T-helper 2 cell treated with Interferon-gamma antibody and Interleukin-4, amounts not matched to agents 100 ng/mL and 5 ng/mL, for 36 hours (primary cell): ENCODE data around the gene GMIP. TPM values are rescaled to one million over a fixed set of nuclear protein-coding genes. Genes with fewer than 3 reads are reported as not detected.

Source experiments
- intact Hi-C: fragments of 100-400 bp; cut with micrococcal nuclease; formaldehyde crosslinking; loops from one replicate; pipeline ENCODE4 v1.15.1; 2023
- total RNA-seq: library from RNA; stranded (reverse); gene quantifications from 2 replicates; pipeline ENCODE4 v1.2.3, GENCODE V29; 2022

Gene GMIP
- total RNA-seq, 1 donor from 2014 or later: 79.6 TPM

GRCh38 chr19:19659646-19660245 lies 16.3 kb upstream of the GMIP start:
- intact Hi-C loops: loop anchor here (5.0 kb wide), 1 partner anchor 127 kb away; no protein-coding TSS in a partner anchor

GRCh38 chr19:19657397-19657783 lies 13.9 kb upstream of the GMIP start:
- intact Hi-C loops: no loop called here

DNA sequence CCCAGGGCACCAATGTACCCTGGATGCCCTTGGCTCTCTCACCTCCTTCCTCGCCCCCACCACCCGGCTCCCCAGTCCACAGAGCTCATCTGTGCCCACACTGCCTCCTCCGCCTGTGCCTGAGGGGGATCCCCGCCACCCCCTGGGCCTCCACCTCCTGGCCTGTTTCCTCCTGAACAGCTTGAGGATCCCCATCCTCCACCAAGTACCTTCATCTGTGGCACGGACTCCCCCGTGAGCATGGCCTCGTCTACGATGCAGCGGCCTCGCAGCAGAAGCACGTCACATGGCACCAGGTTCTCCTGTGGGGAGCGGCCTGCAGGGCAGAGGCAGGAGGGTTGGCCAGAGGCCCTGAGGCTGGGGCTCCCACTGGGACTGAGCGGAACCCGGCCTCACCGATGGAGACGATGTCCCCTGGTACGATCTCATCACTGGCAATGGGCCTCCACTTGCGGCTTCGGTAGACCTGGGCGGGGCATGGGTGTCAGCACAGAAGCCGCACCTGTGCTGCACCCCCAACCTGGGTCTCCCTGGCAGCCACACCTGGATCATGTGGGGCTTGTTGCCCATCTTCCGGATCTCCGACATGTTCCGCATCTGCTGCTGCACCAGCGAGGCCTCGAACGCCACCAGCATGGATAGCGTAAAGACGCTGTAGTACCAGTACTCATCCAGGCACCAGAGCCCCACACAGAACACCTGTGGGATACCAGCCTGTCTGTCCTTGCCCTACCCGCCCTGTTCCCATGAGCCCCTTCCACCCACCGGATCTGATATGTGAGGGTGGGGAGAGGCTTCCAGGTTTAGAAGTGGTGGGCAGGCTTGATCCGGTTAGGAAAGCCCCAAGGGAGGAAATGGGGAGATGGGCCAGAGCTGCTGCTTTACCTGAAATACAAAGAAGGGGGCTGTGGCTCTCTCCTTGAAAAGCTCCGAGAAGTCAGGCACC lies 13.3 kb upstream of the GMIP start:
- intact Hi-C loops: no loop called here

- intact Hi-C loops: no loop called here
These were observed 12.3 kb upstream of the GMIP start for GRCh38 chr19:19655641-19656343.

GRCh38 chr19:19655051-19655594 lies 11.7 kb upstream of the GMIP start:
- intact Hi-C loops: no loop called here

- intact Hi-C loops: no loop called here
These were observed 11.0 kb upstream of the GMIP start for GRCh38 chr19:19654441-19654840.

DNA sequence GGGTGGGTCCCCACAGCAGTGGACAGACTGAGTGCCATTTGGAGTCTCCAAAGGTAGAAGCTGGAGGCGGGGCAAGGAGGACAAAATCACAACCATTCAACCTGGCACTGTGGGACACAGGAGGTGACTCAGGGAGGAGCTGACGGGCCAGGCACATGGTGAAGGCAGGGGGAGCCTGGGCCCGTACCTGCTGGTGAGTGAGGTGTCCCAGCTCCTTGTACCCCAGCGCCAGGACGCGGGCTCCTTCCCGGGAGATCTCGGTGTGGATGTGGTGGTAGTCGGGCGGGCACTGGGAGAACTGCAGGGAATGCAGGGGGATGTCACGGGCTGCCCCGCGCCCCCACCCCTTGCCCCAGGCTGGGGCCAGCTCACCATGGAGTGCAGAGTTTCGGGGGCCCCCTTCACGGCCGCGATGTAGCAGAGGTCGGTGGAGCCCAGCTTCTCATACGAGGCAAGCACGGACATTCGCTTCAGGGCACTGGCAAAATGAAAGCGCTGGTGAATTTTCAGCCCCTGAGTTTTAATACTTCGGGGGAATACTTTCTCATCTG lies 10.2 kb upstream of the GMIP start:
- intact Hi-C loops: no loop called here

- intact Hi-C loops: no loop called here
These were observed 9.2 kb upstream of the GMIP start for GRCh38 chr19:19652482-19653295.

DNA sequence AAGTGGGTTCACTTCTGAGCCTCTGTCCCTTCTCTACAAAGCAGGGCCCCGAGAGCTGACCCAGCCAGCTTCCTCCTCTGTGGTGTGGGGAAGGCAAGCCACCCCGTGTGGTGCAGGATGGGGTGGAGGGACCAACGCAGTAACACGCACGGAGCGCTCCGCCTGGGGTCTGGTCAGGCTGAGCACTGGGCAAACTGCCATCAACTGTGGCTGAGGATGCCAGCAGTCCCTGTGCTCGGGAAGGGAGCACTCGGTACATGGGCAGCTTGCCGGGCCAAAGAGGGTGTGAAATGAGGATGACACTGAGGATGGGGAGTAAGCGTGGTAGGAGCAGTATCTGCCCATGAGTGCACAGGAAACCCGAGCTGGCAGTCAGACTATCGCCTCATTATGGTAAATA lies 7.6 kb upstream of the GMIP start:
- intact Hi-C loops: no loop called here

GRCh38 chr19:19650331-19650730 lies 6.9 kb upstream of the GMIP start:
- intact Hi-C loops: no loop called here

GRCh38 chr19:19649580-19649995 lies 6.1 kb upstream of the GMIP start:
- intact Hi-C loops: no loop called here

DNA sequence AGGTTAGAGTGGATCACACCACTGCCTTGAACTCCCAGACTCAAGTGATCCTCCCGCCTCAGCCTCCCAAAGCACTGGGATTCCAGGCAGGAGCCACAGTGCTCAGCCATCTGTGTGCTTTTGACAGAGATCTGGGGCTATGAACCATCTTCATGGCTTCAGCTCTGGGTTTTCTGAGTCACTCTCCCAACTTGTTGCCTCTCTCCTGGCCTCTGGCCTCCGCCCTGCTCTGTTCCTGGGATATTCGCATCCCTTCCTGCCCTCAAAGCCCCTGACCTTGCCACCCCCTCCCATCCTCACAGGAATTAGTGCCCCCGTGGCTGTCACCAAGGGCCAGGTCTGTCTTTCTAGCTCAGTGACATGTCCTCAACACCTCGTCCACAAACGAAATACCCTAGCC lies 5.7 kb upstream of the GMIP start:
- intact Hi-C loops: no loop called here

DNA sequence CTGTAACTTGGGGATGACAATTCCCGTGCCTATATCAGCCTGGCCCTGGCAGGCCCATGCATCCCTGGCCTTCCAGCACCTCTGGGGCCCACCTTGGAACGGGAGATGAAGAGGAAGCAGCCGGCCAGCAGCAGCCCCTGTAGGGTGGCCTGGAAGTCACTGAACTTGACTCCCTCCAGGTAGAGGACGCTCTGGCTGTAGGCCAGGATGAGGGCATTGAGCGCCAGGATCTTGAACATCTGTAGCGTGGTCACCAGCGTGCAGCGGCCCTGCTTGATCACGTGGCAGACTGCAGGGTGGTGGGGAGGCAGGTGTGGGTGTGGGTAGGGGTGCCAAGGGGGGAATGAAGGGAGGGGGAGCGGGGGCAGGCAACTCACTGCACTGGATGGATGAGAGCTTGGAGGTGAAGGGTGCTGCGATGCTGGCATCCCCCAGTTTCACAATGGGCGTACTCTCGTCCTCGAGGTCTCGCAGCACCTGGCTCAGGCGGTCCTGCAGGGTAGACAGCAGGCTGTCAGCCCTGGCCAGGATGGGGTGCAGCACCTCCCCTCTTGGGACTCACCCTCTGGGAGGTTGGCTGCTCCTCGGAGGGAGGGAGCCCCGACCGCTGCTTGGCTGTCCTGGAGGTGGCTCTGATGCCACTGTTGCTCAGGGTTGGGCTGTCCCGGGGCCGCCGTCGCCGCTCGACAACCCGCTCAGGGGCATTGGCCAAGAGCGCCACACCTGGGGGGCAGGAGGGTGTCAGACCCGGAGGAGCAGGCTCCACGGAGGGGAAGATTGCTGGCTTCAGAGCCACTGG lies 3.8 kb upstream of the GMIP start:
- intact Hi-C loops: no loop called here

DNA sequence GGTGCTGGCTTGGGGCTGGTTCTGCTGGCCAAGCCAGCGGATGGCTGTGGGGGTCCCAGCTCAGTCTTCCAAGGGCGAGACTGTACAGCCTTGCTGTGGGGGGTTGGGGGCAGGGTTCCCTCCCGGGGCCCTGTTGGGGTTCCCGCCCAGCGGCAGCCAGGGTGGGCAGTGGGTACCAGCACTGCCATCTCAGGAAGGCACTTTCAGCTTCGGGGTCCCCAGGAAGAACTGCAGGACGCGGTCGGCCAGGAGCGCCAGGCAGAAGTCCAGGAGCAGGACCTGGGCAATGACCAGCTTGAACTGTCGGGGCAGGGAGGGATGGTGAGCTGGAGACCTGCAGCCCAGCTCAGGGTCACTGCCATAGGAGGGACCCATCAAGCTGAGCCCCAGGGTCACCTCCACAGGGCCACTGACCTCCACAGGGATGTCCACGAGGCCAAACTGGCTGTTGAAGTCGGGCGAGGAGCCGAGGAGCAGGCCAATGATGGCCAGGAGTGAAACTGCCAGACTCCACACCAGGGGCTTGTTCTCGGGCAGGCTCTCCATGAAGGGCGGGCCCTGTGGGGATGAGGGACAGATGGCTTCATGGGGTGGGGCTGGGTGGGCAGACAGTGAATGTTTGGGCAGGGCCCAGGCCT lies 1.9 kb upstream of the GMIP start:
- intact Hi-C loops: no loop called here

DNA sequence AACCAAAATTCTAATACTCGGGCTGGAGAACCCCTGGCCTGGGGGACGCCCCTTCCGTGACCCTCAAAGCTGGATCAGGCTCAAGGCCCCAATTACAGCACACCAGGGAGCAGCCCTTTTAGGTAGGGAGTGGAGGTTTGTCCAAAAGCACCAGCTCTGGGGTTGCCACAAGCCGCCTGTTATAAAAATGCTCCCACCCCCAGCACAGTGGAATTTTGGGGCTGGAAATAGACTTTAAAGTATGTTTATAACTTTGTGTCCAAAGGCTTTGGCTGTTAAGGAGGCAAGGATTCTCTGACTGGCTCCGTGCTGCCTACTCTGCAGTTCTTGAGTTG lies 564 bp upstream of the GMIP start:
- intact Hi-C loops: no loop called here

- intact Hi-C loops: loop anchor here (1.0 to 2.0 kb wide), 7 partner anchors 15 to 317 kb away; partner anchors contain the start of gene PBX4
These were observed 825 bp downstream of the GMIP start for GRCh38 chr19:19642506-19643157.

- intact Hi-C loops: no loop called here
These were observed 5.8 kb downstream of the GMIP start for GRCh38 chr19:19637523-19638251.

- intact Hi-C loops: no loop called here
These were observed 6.3 kb downstream of the GMIP start for GRCh38 chr19:19637186-19637522.
